Mucosa of rectum (tissue), 2 donors: ENCODE measurements around the gene PCDHGA1.
"Not testable (repeated sequence)": the region's sequence is repeated elsewhere in the genome, so short reads cannot be mapped to it uniquely, and the experiment has no call there.

Experiments used
- H3K27ac ChIP-seq, 2 donors: one replicate each; pipeline ENCODE4 v1.7.0; 2013; ENCODE audit warnings: inconsistent platforms in 2 of 2, low read depth in 2 of 2, low read length in 2 of 2
- H3K27me3 ChIP-seq, 2 donors: one replicate each; pipeline ENCODE4 v1.7.0; 2013; ENCODE audit warnings: low read length in 2 of 2; ENCODE audit not compliant: control insufficient read depth in 2 of 2, insufficient read depth in 2 of 2
- H3K36me3 ChIP-seq, 2 donors: one replicate each; pipeline ENCODE4 v1.7.0; 2013; ENCODE audit warnings: low read length in 2 of 2; ENCODE audit not compliant: control insufficient read depth in 2 of 2, insufficient read depth in 2 of 2
- H3K4me1 ChIP-seq, 2 donors: one replicate each; pipeline ENCODE4 v1.7.0; 2013; ENCODE audit warnings: low read length in 2 of 2, mild to moderate bottlenecking in 1 of 2; ENCODE audit not compliant: control insufficient read depth in 2 of 2, insufficient read depth in 2 of 2
- H3K4me3 ChIP-seq, 2 donors: one replicate each; pipeline ENCODE4 v1.7.0; 2013; ENCODE audit warnings: low read length in 2 of 2
- H3K9ac ChIP-seq, 2 donors: one replicate each; pipeline ENCODE4 v1.7.0; 2013; ENCODE audit warnings: low read length in 2 of 2, low read depth in 1 of 2, mild to moderate bottlenecking in 1 of 2
- H3K9me3 ChIP-seq, 2 donors: one replicate each; pipeline ENCODE4 v1.7.0; 2013; ENCODE audit warnings: low read length in 2 of 2; ENCODE audit not compliant: control insufficient read depth in 2 of 2
- donor health status: healthy.
- donor health status: Normal muscosa, but diverticular disease.

PCDHGA1 gene

DNA sequence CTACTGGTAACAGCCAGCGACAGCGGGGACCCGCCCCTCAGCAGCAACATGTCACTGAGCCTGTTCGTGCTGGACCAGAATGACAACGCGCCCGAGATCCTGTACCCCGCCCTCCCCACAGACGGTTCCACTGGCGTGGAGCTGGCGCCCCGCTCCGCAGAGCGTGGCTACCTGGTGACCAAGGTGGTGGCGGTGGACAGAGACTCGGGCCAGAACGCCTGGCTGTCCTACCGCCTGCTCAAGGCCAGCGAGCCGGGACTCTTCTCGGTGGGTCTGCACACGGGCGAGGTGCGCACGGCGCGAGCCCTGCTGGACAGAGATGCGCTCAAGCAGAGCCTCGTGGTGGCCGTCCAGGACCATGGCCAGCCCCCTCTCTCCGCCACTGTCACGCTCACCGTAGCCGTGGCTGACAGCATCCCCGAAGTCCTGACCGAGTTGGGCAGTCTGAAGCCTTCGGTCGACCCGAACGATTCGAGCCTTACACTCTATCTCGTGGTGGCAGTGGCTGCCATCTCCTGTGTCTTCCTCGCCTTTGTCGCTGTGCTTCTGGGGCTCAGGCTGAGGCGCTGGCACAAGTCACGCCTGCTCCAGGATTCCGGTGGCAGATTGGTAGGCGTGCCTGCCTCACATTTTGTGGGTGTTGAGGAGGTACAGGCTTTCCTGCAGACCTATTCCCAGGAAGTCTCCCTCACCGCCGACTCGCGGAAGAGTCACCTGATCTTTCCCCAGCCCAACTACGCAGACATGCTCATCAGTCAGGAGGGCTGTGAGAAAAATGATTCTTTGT lies 64.3 kb downstream of the PCDHGA1 start:
- peaks cover 16 to 38% of the 10 kb centered on the region in 2 donors for H3K9me3 ChIP-seq
- H3K27ac ChIP-seq, H3K27me3 ChIP-seq, H3K36me3 ChIP-seq, H3K9ac ChIP-seq, H3K4me3 ChIP-seq, H3K4me1 ChIP-seq: not testable (repeated sequence)

DNA sequence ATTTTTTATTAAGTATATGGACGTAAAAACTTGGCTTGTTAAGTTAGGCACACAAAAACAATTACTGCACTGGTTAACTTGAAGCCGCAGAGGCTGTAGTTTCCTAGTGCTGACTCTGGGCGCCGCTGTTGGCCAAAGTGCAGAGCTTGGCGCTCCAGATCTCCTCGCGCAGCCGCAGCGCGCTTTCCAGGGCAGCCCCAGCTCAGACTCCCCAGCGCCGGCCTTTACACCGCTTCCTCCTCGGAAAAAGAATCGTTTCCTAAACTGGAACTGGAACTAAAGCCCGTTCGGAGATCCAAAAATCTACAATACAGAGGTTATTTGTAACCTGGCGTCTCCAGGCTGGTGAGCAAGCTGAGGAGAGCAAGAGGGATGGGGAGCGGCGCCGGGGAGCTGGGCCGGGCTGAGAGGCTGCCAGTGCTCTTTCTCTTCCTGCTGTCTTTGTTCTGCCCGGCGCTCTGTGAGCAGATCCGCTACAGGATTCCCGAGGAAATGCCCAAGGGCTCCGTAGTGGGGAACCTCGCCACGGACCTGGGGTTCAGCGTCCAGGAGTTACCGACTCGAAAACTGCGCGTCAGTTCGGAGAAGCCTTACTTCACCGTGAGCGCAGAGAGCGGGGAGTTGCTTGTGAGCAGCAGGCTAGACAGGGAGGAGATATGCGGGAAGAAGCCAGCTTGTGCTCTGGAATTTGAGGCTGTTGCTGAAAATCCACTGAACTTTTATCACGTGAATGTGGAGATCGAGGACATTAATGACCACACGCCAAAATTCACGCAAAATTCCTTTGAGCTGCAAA lies 67.6 kb downstream of the PCDHGA1 start, which contains the start of gene PCDHGB5:
TSS of gene PCDHGB5 (plus strand) at position 192 of the 796 bp plus-strand sequence. CDS start at position 373, 181 bp downstream.
- H3K27me3 ChIP-seq, H3K9ac ChIP-seq: not testable (repeated sequence)

DNA sequence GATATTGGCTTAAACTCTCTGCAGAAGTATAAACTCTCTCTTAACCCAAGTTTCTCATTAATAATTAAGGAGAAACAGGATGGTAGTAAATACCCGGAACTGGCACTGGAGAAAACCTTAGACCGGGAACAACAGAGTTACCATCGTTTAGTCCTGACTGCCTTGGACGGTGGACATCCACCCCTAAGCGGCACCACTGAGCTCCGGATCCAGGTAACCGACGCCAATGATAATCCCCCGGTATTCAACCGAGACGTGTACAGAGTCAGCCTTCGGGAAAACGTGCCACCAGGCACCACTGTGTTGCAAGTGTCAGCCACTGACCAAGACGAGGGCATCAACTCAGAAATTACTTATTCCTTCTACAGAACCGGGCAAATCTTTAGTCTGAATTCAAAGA lies 68.3 kb downstream of the PCDHGA1 start:
- Histone ChIP-seq H3K27ac (no peak overlapping the region), H3K36me3 (no peaks in the 10 kb centered on the region), H3K4me1 (no peaks in the 10 kb centered on the region), H3K27me3 (peaks cover 0 to 3% of the 10 kb centered on the region in 2 donors), H3K9me3 (peaks cover 35 to 36% of the 10 kb centered on the region in 2 donors), H3K9ac (no peak overlapping the region), H3K4me3 (peak overlapping the region; percentile 5 to 16)

More for the DNA sequence above, 67.6 kb downstream of the PCDHGA1 start, which contains the start of gene PCDHGB5:
- H3K4me1 ChIP-seq, H3K36me3 ChIP-seq, H3K27ac ChIP-seq: not testable (repeated sequence)
- Histone ChIP-seq H3K4me3 (peak within 1 kb of the TSS; percentile 16 to 48), H3K9me3 (peaks cover 32 to 39% of the 10 kb centered on the region in 2 donors)

DNA sequence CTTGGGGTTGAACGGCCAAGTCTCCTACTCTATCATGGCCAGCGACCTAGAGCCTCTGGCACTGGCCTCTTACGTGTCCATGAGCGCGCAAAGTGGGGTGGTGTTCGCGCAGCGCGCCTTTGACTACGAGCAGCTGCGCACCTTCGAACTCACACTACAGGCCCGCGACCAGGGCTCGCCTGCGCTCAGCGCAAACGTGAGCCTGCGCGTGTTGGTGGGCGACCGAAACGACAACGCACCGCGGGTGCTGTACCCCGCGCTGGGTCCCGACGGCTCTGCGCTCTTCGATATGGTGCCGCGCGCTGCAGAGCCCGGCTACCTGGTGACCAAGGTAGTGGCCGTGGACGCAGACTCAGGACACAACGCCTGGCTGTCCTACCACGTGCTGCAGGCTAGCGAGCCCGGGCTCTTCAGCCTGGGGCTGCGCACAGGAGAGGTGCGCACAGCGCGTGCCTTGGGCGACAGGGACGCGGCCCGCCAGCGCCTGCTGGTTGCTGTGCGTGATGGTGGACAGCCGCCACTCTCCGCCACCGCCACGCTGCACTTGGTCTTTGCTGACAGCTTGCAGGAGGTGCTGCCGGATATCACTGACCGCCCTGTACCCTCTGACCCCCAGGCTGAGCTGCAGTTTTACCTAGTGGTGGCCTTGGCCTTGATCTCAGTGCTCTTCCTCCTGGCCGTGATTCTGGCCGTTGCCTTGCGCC lies 69.4 kb downstream of the PCDHGA1 start:
- no peak overlapping the region for H3K4me3 ChIP-seq

DNA sequence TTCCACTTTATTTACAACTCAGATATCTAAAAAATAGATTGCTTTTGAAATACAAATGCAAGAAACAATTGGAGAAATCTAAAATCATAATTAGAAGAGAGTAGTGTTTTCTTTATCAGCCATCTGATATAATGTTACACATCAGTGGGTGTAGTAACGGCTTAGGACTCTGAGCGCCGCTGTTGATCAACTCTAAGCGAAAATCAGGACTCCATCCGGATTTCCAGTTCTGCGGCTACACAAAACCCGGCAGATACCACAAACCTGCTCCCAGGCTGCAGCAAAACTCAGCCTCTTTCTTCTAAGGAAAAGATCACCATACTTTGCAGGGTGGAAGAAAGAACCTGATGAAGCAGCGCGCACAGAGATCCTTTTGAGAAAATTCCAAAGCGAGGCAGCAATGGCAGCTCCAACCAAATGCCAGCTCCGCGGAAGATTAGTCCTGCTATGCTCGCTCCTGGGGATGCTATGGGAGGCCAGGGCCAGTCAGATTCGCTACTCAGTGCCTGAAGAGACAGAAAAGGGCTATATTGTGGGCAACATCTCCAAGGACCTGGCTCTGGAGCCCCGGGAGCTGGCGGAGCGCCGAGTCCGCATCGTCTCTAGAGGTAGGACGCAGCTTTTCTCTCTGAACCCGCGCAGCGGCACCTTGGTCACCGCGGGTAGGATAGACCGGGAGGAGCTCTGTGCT lies 72.4 kb downstream of the PCDHGA1 start, which contains the start of gene PCDHGA9:
TSS of gene PCDHGA9 (plus strand) at position 226 of the 691 bp plus-strand sequence. CDS start at position 401, 175 bp downstream.
- Histone ChIP-seq H3K27me3 (peaks cover 0 to 3% of the 10 kb centered on the region in 2 donors), H3K4me3 (peak within 1 kb of the TSS in 1 of 2 donors; percentile 56), H3K9ac (no peak within 1 kb of the TSS), H3K27ac (no peak within 1 kb of the TSS), H3K4me1 (no peaks in the 10 kb centered on the region), H3K36me3 (no peaks in the 10 kb centered on the region), H3K9me3 (peaks cover 28 to 41% of the 10 kb centered on the region in 2 donors)

More for the DNA sequence above, 69.4 kb downstream of the PCDHGA1 start:
- Histone ChIP-seq H3K9me3 (peaks cover 34 to 41% of the 10 kb centered on the region in 2 donors), H3K9ac (no peak overlapping the region), H3K4me1 (no peaks in the 10 kb centered on the region), H3K36me3 (no peaks in the 10 kb centered on the region), H3K27me3 (peaks cover 0 to 3% of the 10 kb centered on the region in 2 donors), H3K27ac (no peak overlapping the region)

DNA sequence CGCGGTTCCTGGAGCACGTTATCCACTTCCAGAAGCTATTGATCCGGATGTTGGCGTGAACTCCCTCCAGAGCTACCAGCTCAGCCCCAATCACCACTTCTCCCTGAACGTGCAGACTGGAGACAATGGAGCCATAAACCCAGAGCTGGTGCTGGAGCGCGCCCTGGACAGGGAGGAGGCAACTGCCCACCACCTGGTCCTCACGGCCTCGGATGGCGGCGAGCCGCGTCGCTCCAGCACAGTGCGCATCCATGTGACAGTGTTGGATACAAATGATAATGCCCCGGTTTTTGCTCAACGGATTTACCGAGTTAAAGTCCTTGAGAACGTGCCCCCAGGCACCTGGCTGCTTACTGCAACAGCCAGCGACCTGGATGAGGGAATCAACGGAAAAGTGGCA lies 73.1 kb downstream of the PCDHGA1 start:
- H3K4me3 ChIP-seq, result peak overlapping the region in 1 of 2 donors; percentile 56
- no peaks in the 10 kb centered on the region for H3K36me3 ChIP-seq
- H3K9me3 ChIP-seq, result peaks cover 28 to 41% of the 10 kb centered on the region in 2 donors
- no peak overlapping the region for H3K27ac ChIP-seq
- H3K27me3 ChIP-seq, result peaks cover 0 to 3% of the 10 kb centered on the region in 2 donors
- no peaks in the 10 kb centered on the region for H3K4me1 ChIP-seq
- H3K9ac ChIP-seq, result no peak overlapping the region

DNA sequence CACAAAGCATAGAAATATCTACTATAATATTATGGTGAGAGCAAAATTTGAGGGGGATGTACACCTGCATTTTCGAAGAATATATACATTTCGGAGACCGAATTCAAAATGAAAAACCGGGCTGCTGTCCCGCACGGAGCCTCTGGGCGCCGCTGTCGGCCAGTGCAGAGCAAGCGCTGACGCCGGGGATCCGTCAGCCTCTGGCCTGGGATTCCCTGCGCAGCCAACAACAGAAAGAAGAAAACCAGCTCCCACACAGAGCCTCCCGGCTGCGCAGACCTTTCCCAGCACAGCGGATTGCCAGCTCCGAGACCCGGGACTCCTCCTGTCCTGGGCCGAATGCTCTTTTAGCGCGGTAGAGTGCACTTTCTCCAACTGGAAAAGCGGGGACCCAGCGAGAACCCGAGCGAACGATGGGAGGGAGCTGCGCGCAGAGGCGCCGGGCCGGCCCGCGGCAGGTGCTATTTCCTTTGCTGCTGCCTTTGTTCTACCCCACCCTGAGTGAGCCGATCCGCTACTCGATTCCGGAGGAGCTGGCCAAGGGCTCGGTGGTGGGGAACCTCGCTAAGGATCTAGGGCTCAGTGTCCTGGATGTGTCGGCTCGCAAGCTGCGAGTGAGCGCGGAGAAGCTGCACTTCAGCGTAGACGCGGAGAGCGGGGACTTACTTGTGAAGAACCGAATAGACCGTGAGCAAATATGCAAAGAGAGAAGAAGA lies 77.6 kb downstream of the PCDHGA1 start, which contains the start of gene PCDHGB6:
TSS of gene PCDHGB6 (plus strand) at position 232 of the 716 bp plus-strand sequence. CDS start at position 414, 182 bp downstream.
- not testable (repeated sequence) for H3K27ac ChIP-seq, H3K36me3 ChIP-seq, H3K27me3 ChIP-seq, H3K4me1 ChIP-seq
- H3K4me3 ChIP-seq, result peak within 1 kb of the TSS; percentile 34 to 41
- peak within 1 kb of the TSS in 1 of 2 donors; percentile 24 for H3K9ac ChIP-seq
- H3K9me3 ChIP-seq, result peaks cover 24 to 26% of the 10 kb centered on the region in 2 donors

DNA sequence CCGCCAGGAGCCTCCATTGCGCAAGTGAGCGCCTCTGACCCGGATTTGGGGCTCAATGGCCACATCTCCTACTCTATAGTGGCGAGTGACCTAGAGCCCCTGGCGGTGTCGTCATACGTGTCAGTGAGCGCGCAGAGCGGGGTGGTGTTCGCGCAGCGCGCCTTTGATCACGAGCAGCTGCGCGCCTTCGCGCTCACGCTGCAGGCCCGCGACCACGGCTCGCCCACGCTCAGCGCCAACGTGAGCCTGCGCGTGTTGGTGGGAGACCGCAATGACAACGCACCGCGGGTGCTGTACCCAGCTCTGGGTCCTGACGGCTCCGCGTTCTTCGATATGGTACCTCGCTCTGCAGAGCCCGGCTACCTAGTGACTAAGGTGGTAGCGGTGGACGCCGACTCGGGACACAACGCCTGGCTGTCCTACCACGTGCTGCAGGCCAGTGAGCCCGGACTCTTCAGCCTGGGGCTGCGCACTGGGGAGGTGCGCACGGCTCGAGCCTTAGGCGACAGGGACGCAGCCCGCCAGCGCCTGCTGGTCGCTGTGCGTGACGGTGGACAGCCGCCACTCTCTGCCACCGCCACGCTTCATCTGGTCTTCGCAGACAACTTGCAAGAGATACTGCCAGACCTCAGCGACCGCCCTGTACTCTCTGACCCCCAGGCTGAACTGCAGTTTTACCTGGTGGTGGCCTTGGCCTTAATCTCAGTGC lies 79.4 kb downstream of the PCDHGA1 start:
- Histone ChIP-seq H3K4me1 (no peaks in the 10 kb centered on the region), H3K27ac (no peak overlapping the region), H3K27me3 (no peaks in the 10 kb centered on the region), H3K36me3 (no peaks in the 10 kb centered on the region), H3K9me3 (peaks cover 14 to 32% of the 10 kb centered on the region in 2 donors), H3K9ac (no peak overlapping the region), H3K4me3 (no peak overlapping the region)
